ENCODE data around the gene FYB1. TPM values are rescaled to one million over a fixed set of nuclear protein-coding genes. Genes with fewer than 3 reads are reported as not detected.

The FYB1 gene
- total and polyA plus RNA-seq, 2 of the 8 experiments (the other 6 are each of a cell fraction or from before 2014, with no cell fraction given), result not detected

DNA sequence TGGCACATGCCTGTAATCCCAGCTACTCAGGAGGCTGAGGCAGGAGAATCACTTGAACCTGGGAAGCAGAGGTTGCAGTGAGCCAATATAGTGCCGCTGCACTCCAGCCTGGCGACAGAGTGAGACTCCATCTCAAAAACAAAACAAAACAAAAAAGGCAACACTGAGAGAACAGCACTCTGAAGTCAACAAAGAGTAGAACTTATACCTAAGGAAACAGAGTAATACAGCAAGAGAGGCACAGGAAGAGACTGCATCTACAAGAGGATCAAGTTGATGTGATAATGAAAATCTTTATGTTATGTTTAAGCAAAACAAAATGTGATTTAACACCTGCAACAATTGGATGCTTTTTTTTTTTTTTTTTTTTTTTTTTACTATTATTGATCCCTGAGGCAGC, 33.1 kb downstream of the FYB1 start:
- Histone ChIP-seq H3K23me2 (ENCODE audit: low read depth, low read length) (no peaks in the 10 kb centered on the region), H3K9ac (replicated peaks in 1 of 4; ENCODE audit: extremely low read depth in 1 of 4, low read depth in 3 of 4, low read length in 3 of 4) (no peak overlapping the region), H3K56ac (replicated peaks; ENCODE audit: insufficient read length, low read depth, low read length) (no peak overlapping the region), H3K4me3 (ENCODE audit: extremely low read depth in 1 of 4, insufficient read depth in 2 of 4, low read depth in 3 of 4, low read length in 4 of 4) (no peak overlapping the region), H3K27me3 (replicated peaks in 1 of 4; ENCODE audit: control insufficient read depth in 3 of 4, extremely low read depth in 1 of 4, insufficient read depth in 3 of 4, low read length in 3 of 4) (peaks cover 0 to 1% (median 0%) of the 10 kb centered on the region in 4 experiments; a peak in 1 of 7 replicates), H2BK20ac (ENCODE audit: low read length) (no peak overlapping the region), H4K5ac (ENCODE audit: insufficient read length, low read depth, low read length) (no peak overlapping the region), H3K4me1 (replicated peaks in 1 of 4; ENCODE audit: control insufficient read depth in 3 of 4, insufficient read depth in 4 of 4, low read length in 3 of 4) (no peaks in the 10 kb centered on the region), H3K14ac (ENCODE audit: insufficient read length) (no peak overlapping the region), H4K8ac (ENCODE audit: extremely low read depth, insufficient read depth, low read length) (no peak overlapping the region), H3K36me3 (ENCODE audit: control insufficient read depth in 2 of 4, insufficient read depth in 4 of 4, low read length in 3 of 4) (no peaks in the 10 kb centered on the region), H4K91ac (replicated peaks; ENCODE audit: insufficient read length, low read length) (no peak overlapping the region), H4K20me1 (replicated peaks in 1 of 2; ENCODE audit: control insufficient read depth in 1 of 2, insufficient read depth in 2 of 2, low read length in 2 of 2) (no peaks in the 10 kb centered on the region), H3K18ac (ENCODE audit: extremely low read depth, low read length) (no peak overlapping the region), H2BK12ac (ENCODE audit: low read depth, low read length) (no peak overlapping the region), H2BK120ac (replicated peaks; ENCODE audit: low read depth, low read length) (no peak overlapping the region), H3K4ac (replicated peaks; ENCODE audit: insufficient read length, low read depth, low read length) (no peak overlapping the region), H2AFZ (ENCODE audit: low read length) (no peak overlapping the region), H2BK15ac (ENCODE audit: low read length) (no peak overlapping the region), H2AK5ac (ENCODE audit: low read depth, low read length) (no peak overlapping the region), H3K4me2 (ENCODE audit: insufficient read depth in 1 of 2, low read depth in 2 of 2, low read length in 2 of 2) (no peak overlapping the region), H3K79me2 (ENCODE audit: control insufficient read depth in 1 of 2, insufficient read depth in 2 of 2, low read length in 2 of 2) (no peaks in the 10 kb centered on the region), H3K9me3 (ENCODE audit: insufficient read depth in 2 of 2, low read depth in 1 of 2, low read length in 1 of 2) (no peaks in the 10 kb centered on the region), H3K79me1 (ENCODE audit: low read depth, low read length) (no peaks in the 10 kb centered on the region), H2BK5ac (ENCODE audit: low read depth, low read length) (no peak overlapping the region), H3K23ac (ENCODE audit: insufficient read length) (no peak overlapping the region), H3K27ac (ENCODE audit: low read depth, low read length) (no peak overlapping the region)
- TF ChIP-seq CHD1 (IDR thresholded peaks at IDR 0.05; ENCODE audit: low read depth, low read length), result no peak
- TF ChIP-seq TBP (IDR thresholded peaks at IDR 0.05; ENCODE audit: low read depth, low read length), result no peak
- TF ChIP-seq SP2 (IDR thresholded peaks at IDR 0.05; ENCODE audit: low read length), result no peak
- TF ChIP-seq BRCA1 (IDR thresholded peaks at IDR 0.05; ENCODE audit: low read depth, low read length), result no peak
- TF ChIP-seq, protein P1, sequence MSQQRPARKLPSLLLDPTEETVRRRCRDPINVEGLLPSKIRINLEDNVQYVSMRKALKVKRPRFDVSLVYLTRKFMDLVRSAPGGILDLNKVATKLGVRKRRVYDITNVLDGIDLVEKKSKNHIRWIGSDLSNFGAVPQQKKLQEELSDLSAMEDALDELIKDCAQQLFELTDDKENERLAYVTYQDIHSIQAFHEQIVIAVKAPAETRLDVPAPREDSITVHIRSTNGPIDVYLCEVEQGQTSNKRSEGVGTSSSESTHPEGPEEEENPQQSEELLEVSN (IDR thresholded peaks at IDR 0.05), result no peak
- TF ChIP-seq RBBP5 (IDR thresholded peaks at IDR 0.05; ENCODE audit: borderline replicate concordance, low read depth, low read length), result no peak
- TF ChIP-seq FOSL1 (IDR thresholded peaks at IDR 0.05; ENCODE audit: insufficient read depth, low read depth, low read length), result no peak
- TF ChIP-seq RXRA (IDR thresholded peaks at IDR 0.05; ENCODE audit: insufficient read depth, low read depth, low read length), result no peak
- ChIA-PET CTCF (ENCODE audit: partially characterized antibody) (interaction anchor here (1.0 to 1.7 kb wide), 2 partner anchors 30 to 31 kb away, joined by 4 read pairs; no protein-coding TSS in a partner anchor), POLR2A (ENCODE audit: partially characterized antibody) (no interaction called here)
- FAIRE-seq (no peak), DNase-seq (ENCODE audit: low read depth in 1 of 2, low spot score in 2 of 2) (no peak)
- WGBS, 2 experiments (ENCODE audit: extremely low coverage in 1 of 2, insufficient coverage in 1 of 2, insufficient read length in 1 of 2, insufficient replicate concordance in 2 of 2, low coverage in 1 of 2, low lambda C conversion rate in 2 of 2, missing lambda C conversion rate in 1 of 2), result 87% methylated on average over 2 of the region's 2 CpGs; no CpG with 5 or more reads in 1 of the 2 experiments

Measured in H1 (cell line).